Myocyte (in vitro differentiated cells): ENCODE data around the gene RANBP10. TPM values are rescaled to one million over a fixed set of nuclear protein-coding genes. Genes with fewer than 3 reads are reported as not detected.
"Not testable (repeated sequence)": the region's sequence is repeated elsewhere in the genome, so short reads cannot be mapped to it uniquely, and the experiment has no call there.

Source experiments
- DNase-seq: peaks from one replicate; pipeline ENCODE4 v3.0.0-alpha.2; 2012; ENCODE audit warnings: low read depth
- total RNA-seq: library from RNA; depleted of rRNA; stranded (reverse); fragments of >200 nt; gene quantifications from 2 replicates; pipeline ENCODE4 v1.2.3, GENCODE V29; 2014

The RANBP10 gene
- total RNA-seq, 1 donor from 2014 or later = 6.9 TPM

GRCh38 chr16:67719048-67719777, 87.1 kb downstream of the RANBP10 start, which contains the start of gene GFOD2:
TSS of gene GFOD2 (minus strand) at chr16:67719316. CDS start at chr16:67685715, 33,601 bp downstream.
- DNase-seq = peak; percentile 95

- DNase-seq = no peak
These were observed 87.7 kb downstream of the RANBP10 start for GRCh38 chr16:67718668-67719047.

- no peak for DNase-seq
These were observed 90.3 kb downstream of the RANBP10 start for GRCh38 chr16:67716097-67716496.

GRCh38 chr16:67714522-67714921, 91.8 kb downstream of the RANBP10 start:
- no peak for DNase-seq

- no peak for DNase-seq
These were observed 92.6 kb downstream of the RANBP10 start for GRCh38 chr16:67713647-67714273.

- no peak for DNase-seq
These were observed 95.8 kb downstream of the RANBP10 start for GRCh38 chr16:67710607-67711006.

- no peak for DNase-seq
These were observed 97.3 kb downstream of the RANBP10 start for GRCh38 chr16:67709050-67709449.

GRCh38 chr16:67708368-67708771, 98.0 kb downstream of the RANBP10 start:
- no peak for DNase-seq

GRCh38 chr16:67707790-67708189, 98.6 kb downstream of the RANBP10 start:
- no peak for DNase-seq

- no peak for DNase-seq
These were observed 99.2 kb downstream of the RANBP10 start for GRCh38 chr16:67707210-67707609.

- no peak for DNase-seq
These were observed 102.2 kb downstream of the RANBP10 start for GRCh38 chr16:67704110-67704509.

GRCh38 chr16:67703626-67704025, 102.7 kb downstream of the RANBP10 start:
- no peak for DNase-seq

GRCh38 chr16:67702130-67702529, 104.2 kb downstream of the RANBP10 start:
- no peak for DNase-seq

- no peak for DNase-seq
These were observed 104.9 kb downstream of the RANBP10 start for GRCh38 chr16:67701420-67701819.

GRCh38 chr16:67699265-67699664, 107.1 kb downstream of the RANBP10 start:
- no peak for DNase-seq

GRCh38 chr16:67697422-67698185, 108.8 kb downstream of the RANBP10 start:
- DNase-seq = no peak

GRCh38 chr16:67694611-67695010, 111.7 kb downstream of the RANBP10 start:
- DNase-seq = peak; percentile 50

GRCh38 chr16:67693517-67694285, 112.7 kb downstream of the RANBP10 start:
- not testable (repeated sequence) for DNase-seq

GRCh38 chr16:67685388-67686112, 120.8 kb downstream of the RANBP10 start:
- no peak for DNase-seq

- no peak for DNase-seq
These were observed 122.6 kb downstream of the RANBP10 start for GRCh38 chr16:67683767-67684166.
